ENCODE data around the gene SLC16A13. TPM values are rescaled to one million over a fixed set of nuclear protein-coding genes. Genes with fewer than 3 reads are reported as not detected.
A peak's percentile ranks its signal among the peaks of the same experiment; 100 is the strongest.
"Not testable (repeated sequence)": the region's sequence is repeated elsewhere in the genome, so short reads cannot be mapped to it uniquely, and the experiment has no call there.

Gene SLC16A13
- total RNA-seq, 1 experiment from 2014 or later: 0.54 TPM

GRCh38 chr17:7064261-7064660 lies 28.4 kb downstream of the SLC16A13 start:
- DNase-seq (ENCODE audit: low read depth): no peak

GRCh38 chr17:7067198-7067597 lies 31.4 kb downstream of the SLC16A13 start:
- no peak for DNase-seq (ENCODE audit: low read depth)

GRCh38 chr17:7068268-7068667 lies 32.5 kb downstream of the SLC16A13 start:
- DNase-seq (ENCODE audit: low read depth): no peak

- no peak for DNase-seq (ENCODE audit: low read depth)
Observed at GRCh38 chr17:7070712-7071111, 34.9 kb downstream of the SLC16A13 start.

GRCh38 chr17:7072406-7072805 lies 36.6 kb downstream of the SLC16A13 start:
- DNase-seq (ENCODE audit: low read depth): no peak

GRCh38 chr17:7074931-7075330 lies 39.1 kb downstream of the SLC16A13 start:
- DNase-seq (ENCODE audit: low read depth): no peak

- DNase-seq (ENCODE audit: low read depth): no peak
Observed at GRCh38 chr17:7077911-7078546, 42.2 kb downstream of the SLC16A13 start.

- no peak for DNase-seq (ENCODE audit: low read depth)
Observed at GRCh38 chr17:7078711-7079110, 42.9 kb downstream of the SLC16A13 start.

- DNase-seq (ENCODE audit: low read depth): no peak
Observed at GRCh38 chr17:7079581-7080455, 44.0 kb downstream of the SLC16A13 start, which contains the start of gene CLEC10A. Gene CLEC10A, minus strand, starts transcription at chr17:7080251. Its CDS starts 1,439 bp downstream, at chr17:7078812.

GRCh38 chr17:7080456-7081041 lies 44.7 kb downstream of the SLC16A13 start:
- DNase-seq (ENCODE audit: low read depth): no peak

GRCh38 chr17:7081341-7082062 lies 45.7 kb downstream of the SLC16A13 start:
- no peak for DNase-seq (ENCODE audit: low read depth)

- DNase-seq (ENCODE audit: low read depth): peak; percentile 63
Observed at GRCh38 chr17:7083592-7083991, 47.8 kb downstream of the SLC16A13 start.

GRCh38 chr17:7084088-7084487 lies 48.3 kb downstream of the SLC16A13 start:
- DNase-seq (ENCODE audit: low read depth): peak; percentile 39

GRCh38 chr17:7088442-7088841 lies 52.6 kb downstream of the SLC16A13 start:
- DNase-seq (ENCODE audit: low read depth): not testable (repeated sequence)

- DNase-seq (ENCODE audit: low read depth): not testable (repeated sequence)
Observed at GRCh38 chr17:7089570-7089969, 53.8 kb downstream of the SLC16A13 start.

Other genes starting within 250 kb of the SLC16A13 start
- not detected in 2 replicates for gene TEKT1, start 204.3 kb upstream of the SLC16A13 start, total RNA-seq (2014; rRNA removed; shearing (Covaris generic))
- not detected in 2 replicates for gene ALOX12, start 40.0 kb upstream of the SLC16A13 start, total RNA-seq (2014; rRNA removed; shearing (Covaris generic))
- 262 and 391 TPM in 2 replicates for gene RNASEK, start 23.4 kb upstream of the SLC16A13 start, total RNA-seq (2014; rRNA removed; shearing (Covaris generic))
- not detected in 2 replicates for gene BCL6B, start 13.0 kb upstream of the SLC16A13 start, total RNA-seq (2014; rRNA removed; shearing (Covaris generic))
- gene SLC16A11, start 8.1 kb downstream of the SLC16A13 start, total RNA-seq (2014; rRNA removed; shearing (Covaris generic)): not detected in 2 replicates
- gene CLEC10A, start 44.2 kb downstream of the SLC16A13 start, total RNA-seq (2014; rRNA removed; shearing (Covaris generic)): not detected in 2 replicates
- gene ASGR2, start 78.8 kb downstream of the SLC16A13 start, total RNA-seq (2014; rRNA removed; shearing (Covaris generic)): not detected in 2 replicates
- gene ASGR1, start 143.4 kb downstream of the SLC16A13 start, total RNA-seq (2014; rRNA removed; shearing (Covaris generic)): not detected in 2 replicates
- gene DLG4, start 183.8 kb downstream of the SLC16A13 start, total RNA-seq (2014; rRNA removed; shearing (Covaris generic)): 4.7 and 7.8 TPM in 2 replicates
- gene ACADVL, start 183.9 kb downstream of the SLC16A13 start, total RNA-seq (2014; rRNA removed; shearing (Covaris generic)): 294 and 491 TPM in 2 replicates
- 23.9 and 39.1 TPM in 2 replicates for gene DVL2, start 198.5 kb downstream of the SLC16A13 start, total RNA-seq (2014; rRNA removed; shearing (Covaris generic))
- 49.6 and 53.3 TPM in 2 replicates for gene PHF23, start 203.4 kb downstream of the SLC16A13 start, total RNA-seq (2014; rRNA removed; shearing (Covaris generic))
- 575 and 595 TPM in 2 replicates for gene GABARAP, start 206.4 kb downstream of the SLC16A13 start, total RNA-seq (2014; rRNA removed; shearing (Covaris generic))
- gene CTDNEP1, start 215.7 kb downstream of the SLC16A13 start, total RNA-seq (2014; rRNA removed; shearing (Covaris generic)): 38.4 and 42.6 TPM in 2 replicates
- gene ELP5, start 216.2 kb downstream of the SLC16A13 start, total RNA-seq (2014; rRNA removed; shearing (Covaris generic)): 75.1 and 75.3 TPM in 2 replicates
- gene CLDN7, start 226.5 kb downstream of the SLC16A13 start, total RNA-seq (2014; rRNA removed; shearing (Covaris generic)): 0.10 and 2.4 TPM in 2 replicates
- 0.44 TPM in 1 of 2 replicates, not detected in the other for gene SLC2A4, start 245.7 kb downstream of the SLC16A13 start, total RNA-seq (2014; rRNA removed; shearing (Covaris generic))

Data from M059J (cell line).